Caco-2 (cell line): Measurements from ENCODE around the gene CARD9. TPM values are rescaled to one million over a fixed set of nuclear protein-coding genes. Genes with fewer than 3 reads are reported as not detected.

ENCODE experiments used
- BruUV-seq: library from RNA; stranded (reverse); fragments of 400-500 nt; replicated peaks from 2 replicates; lab custom pipeline; 2021; lab: Mats Ljungman, UMichigan
- CTCF ChIA-PET: fragments of 300-600 bp; sonication (Branson Sonifier 250); formaldehyde crosslinking; loops from one replicate; lab custom pipeline; 2022; ENCODE audit warnings: antibody characterized with exemption; lab: Charles Lee
- POLR2A ChIA-PET: fragments of 300-600 bp; sonication (Branson Sonifier 250); formaldehyde crosslinking; loops from one replicate; lab custom pipeline; 2022; ENCODE audit warnings: antibody characterized with exemption; lab: Charles Lee
- DNase-seq, 2 experiments: peaks; one replicate each; pipeline versions ENCODE4 v3.0.0 to v3.0.0-alpha.2; 2020 to 2022
- H3K27me3 ChIP-seq: replicated peaks from 2 replicates; pipeline ENCODE4 v1.6.0; 2011; ENCODE audit warnings: low read length; ENCODE audit not compliant: control insufficient read depth, insufficient read depth
- H3K36me3 ChIP-seq: 2 replicates; pipeline ENCODE4 v1.5.1; 2011; ENCODE audit warnings: low read length; ENCODE audit not compliant: control insufficient read depth, insufficient read depth
- H3K4me1 ChIP-seq: fragments of 250-450 bp; sonication (Bioruptor Pico); 2 replicates; pipeline ENCODE4 v1.5.1; 2020; ENCODE audit warnings: mild to moderate bottlenecking
- H3K4me3 ChIP-seq: 2 replicates; pipeline ENCODE4 v1.5.1; 2011; ENCODE audit warnings: low read depth, mild to moderate bottlenecking, control low read depth, low read length
- H3K9me3 ChIP-seq: fragments of 250-450 bp; sonication (Bioruptor Pico); 2 replicates; pipeline ENCODE4 v1.5.1; 2020; ENCODE audit warnings: mild to moderate bottlenecking, moderate library complexity
- H3K27ac Mint-ChIP-seq: one replicate; pipeline ENCODE4 v1.8.0; 2022; ENCODE audit warnings: mixed read lengths; ENCODE audit not compliant: unreplicated experiment
- H3K27me3 Mint-ChIP-seq: one replicate; pipeline ENCODE4 v1.8.0; 2022; ENCODE audit warnings: mixed read lengths; ENCODE audit not compliant: insufficient read depth, unreplicated experiment
- H3K36me3 Mint-ChIP-seq: one replicate; pipeline ENCODE4 v1.8.0; 2022; ENCODE audit warnings: mild to moderate bottlenecking, mixed read lengths; ENCODE audit not compliant: insufficient read depth, unreplicated experiment
- H3K4me1 Mint-ChIP-seq: one replicate; pipeline ENCODE4 v1.8.0; 2022; ENCODE audit warnings: low read depth, mixed read lengths; ENCODE audit not compliant: unreplicated experiment
- H3K4me3 Mint-ChIP-seq: one replicate; pipeline ENCODE4 v1.8.0; 2022; ENCODE audit warnings: mild to moderate bottlenecking, moderate library complexity, mixed read lengths; ENCODE audit not compliant: unreplicated experiment
- H3K9me3 Mint-ChIP-seq: one replicate; pipeline ENCODE4 v1.8.0; 2022; ENCODE audit warnings: mixed read lengths; ENCODE audit not compliant: unreplicated experiment
- CTCF ChIP-seq, 2 experiments: fragments of 200-600 bp in 1 of 2; IDR thresholded peaks; 1 replicate in 1 of 2; 2 replicates in 1 of 2; pipeline versions ENCODE4 v1.5.1 to v1.8.0; 2011 to 2022; ENCODE audit warnings: antibody characterized with exemption in 1 of 2, control low read depth in 1 of 2, inconsistent platforms in 1 of 2, low read depth in 1 of 2, low read length in 1 of 2, mild to moderate bottlenecking in 1 of 2, moderate library complexity in 1 of 2; ENCODE audit not compliant: insufficient read depth in 1 of 2, severe bottlenecking in 1 of 2, unreplicated experiment in 1 of 2
- intact Hi-C: fragments of 100-400 bp; cut with micrococcal nuclease; formaldehyde crosslinking; loops from one replicate; pipeline ENCODE4 v1.10.0; 2022; ENCODE audit not compliant: unreplicated experiment
- total RNA-seq: library from RNA; stranded (reverse); gene quantifications from 2 replicates; pipeline ENCODE4 v1.2.3, GENCODE V29; 2022

The CARD9 gene
- total RNA-seq, 1 experiment from 2014 or later, result 1.7 TPM

GRCh38 chr9:136403538-136403914 lies 30.1 kb upstream of the CARD9 start:
- ChIA-PET POLR2A (no interaction called here), CTCF (no interaction called here)
- no TSS peak for BruUV-seq
- Histone ChIP-seq H3K27me3 (no peaks in the 10 kb centered on the region), H3K4me3 (no peak overlapping the region), H3K36me3 (peaks cover 2% of the 10 kb centered on the region), H3K4me1 (no peaks in the 10 kb centered on the region), H3K9me3 (no peaks in the 10 kb centered on the region)
- Mint-ChIP-seq H3K36me3 (peaks cover 83% of the 10 kb centered on the region), H3K4me1 (peaks cover 18% of the 10 kb centered on the region), H3K4me3 (no peak overlapping the region), H3K9me3 (no peaks in the 10 kb centered on the region), H3K27ac (no peak overlapping the region), H3K27me3 (no peaks in the 10 kb centered on the region)
- DNase-seq, result no peak
- no peak for TF ChIP-seq CTCF (IDR thresholded peaks at IDR 0.05; ENCODE audit: insufficient read depth in 1 of 2, low read depth in 1 of 2, low read length in 1 of 2, severe bottlenecking in 1 of 2, unreplicated experiment in 1 of 2)
- intact Hi-C loops, result no loop called here

- CTCF ChIA-PET, result interaction anchor here (1.8 kb wide), 1 partner anchor 37 kb away, joined by 4 read pairs; no protein-coding TSS in a partner anchor
- H3K36me3 Mint-ChIP-seq, result peaks cover 76% of the 10 kb centered on the region
Observed at GRCh38 chr9:136402067-136402466, 28.6 kb upstream of the CARD9 start.

GRCh38 chr9:136401173-136401922 lies 27.9 kb upstream of the CARD9 start:
- no peak for TF ChIP-seq CTCF (IDR thresholded peaks at IDR 0.05; ENCODE audit: insufficient read depth in 1 of 2, low read depth in 1 of 2, low read length in 1 of 2, severe bottlenecking in 1 of 2, unreplicated experiment in 1 of 2)
- ChIA-PET CTCF (interaction anchor here (0.6 to 1.8 kb wide), 6 partner anchors 8 to 101 kb away, joined by 3 to 7 read pairs (median 4); no protein-coding TSS in a partner anchor), POLR2A (interaction anchor here (1.1 kb wide), 1 partner anchor 9 kb away, joined by 4 read pairs; the partner anchor contains the start of genes ENTR1 and PMPCA)
- no peaks in the 10 kb centered on the region for H3K27me3 Mint-ChIP-seq
- H3K9me3 Mint-ChIP-seq, result no peaks in the 10 kb centered on the region
- H3K4me3 ChIP-seq, result no peak overlapping the region
- H3K9me3 ChIP-seq, result no peaks in the 10 kb centered on the region
- H3K27me3 ChIP-seq, result no peaks in the 10 kb centered on the region
- BruUV-seq, result no TSS peak
- H3K4me1 Mint-ChIP-seq, result peaks cover 20% of the 10 kb centered on the region
- peaks cover 83% of the 10 kb centered on the region for H3K36me3 Mint-ChIP-seq
- H3K4me3 Mint-ChIP-seq, result peak overlapping the region; percentile 42
- no peaks in the 10 kb centered on the region for H3K36me3 ChIP-seq
- H3K4me1 ChIP-seq, result no peaks in the 10 kb centered on the region
- no peak for DNase-seq
- peak overlapping the region; percentile 90 for H3K27ac Mint-ChIP-seq
- intact Hi-C loops, result no loop called here

More at GRCh38 chr9:136402067-136402466, 28.6 kb upstream of the CARD9 start:
- H3K27ac Mint-ChIP-seq, result no peak overlapping the region
- intact Hi-C loops, result no loop called here
- no TSS peak for BruUV-seq
- H3K4me3 Mint-ChIP-seq, result no peak overlapping the region
- POLR2A ChIA-PET, result no interaction called here
- peaks cover 20% of the 10 kb centered on the region for H3K4me1 Mint-ChIP-seq
- H3K9me3 Mint-ChIP-seq, result no peaks in the 10 kb centered on the region
- H3K27me3 Mint-ChIP-seq, result no peaks in the 10 kb centered on the region
- DNase-seq, result no peak
- H3K4me3 ChIP-seq, result no peak overlapping the region
- no peaks in the 10 kb centered on the region for H3K27me3 ChIP-seq
- H3K36me3 ChIP-seq, result no peaks in the 10 kb centered on the region
- H3K9me3 ChIP-seq, result no peaks in the 10 kb centered on the region
- no peaks in the 10 kb centered on the region for H3K4me1 ChIP-seq
- no peak for TF ChIP-seq CTCF (IDR thresholded peaks at IDR 0.05; ENCODE audit: insufficient read depth in 1 of 2, low read depth in 1 of 2, low read length in 1 of 2, severe bottlenecking in 1 of 2, unreplicated experiment in 1 of 2)
